ENCODE data around the gene SLC22A6.

DNA sequence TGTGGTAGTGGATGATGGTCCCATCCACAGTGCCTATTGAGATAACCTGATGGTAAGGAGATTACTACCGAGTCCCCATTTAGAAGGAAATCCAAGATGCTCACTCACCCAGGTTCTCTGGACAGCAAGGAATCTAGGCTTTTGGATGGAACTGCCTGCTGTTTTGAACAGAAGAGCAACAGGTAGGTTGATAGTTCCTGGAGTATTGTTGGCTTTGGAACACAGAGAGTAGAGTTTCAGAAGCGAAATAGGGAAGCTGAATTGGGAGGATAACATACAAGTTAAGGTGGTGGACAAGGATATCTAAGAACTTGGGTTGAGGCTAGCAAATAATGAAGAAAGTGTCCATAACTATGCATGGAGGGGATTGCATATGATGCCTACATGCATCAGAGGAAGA is 27.6 kb downstream of the SLC22A6 start:
- no peak for TF ChIP-seq EP300 (IDR thresholded peaks at IDR 0.05; ENCODE audit: borderline replicate concordance)
- no peak for TF ChIP-seq RAD21 (IDR thresholded peaks at IDR 0.05; ENCODE audit: low read depth)
- no peak for TF ChIP-seq NFIC (IDR thresholded peaks at IDR 0.05)
- TF ChIP-seq, protein P1, sequence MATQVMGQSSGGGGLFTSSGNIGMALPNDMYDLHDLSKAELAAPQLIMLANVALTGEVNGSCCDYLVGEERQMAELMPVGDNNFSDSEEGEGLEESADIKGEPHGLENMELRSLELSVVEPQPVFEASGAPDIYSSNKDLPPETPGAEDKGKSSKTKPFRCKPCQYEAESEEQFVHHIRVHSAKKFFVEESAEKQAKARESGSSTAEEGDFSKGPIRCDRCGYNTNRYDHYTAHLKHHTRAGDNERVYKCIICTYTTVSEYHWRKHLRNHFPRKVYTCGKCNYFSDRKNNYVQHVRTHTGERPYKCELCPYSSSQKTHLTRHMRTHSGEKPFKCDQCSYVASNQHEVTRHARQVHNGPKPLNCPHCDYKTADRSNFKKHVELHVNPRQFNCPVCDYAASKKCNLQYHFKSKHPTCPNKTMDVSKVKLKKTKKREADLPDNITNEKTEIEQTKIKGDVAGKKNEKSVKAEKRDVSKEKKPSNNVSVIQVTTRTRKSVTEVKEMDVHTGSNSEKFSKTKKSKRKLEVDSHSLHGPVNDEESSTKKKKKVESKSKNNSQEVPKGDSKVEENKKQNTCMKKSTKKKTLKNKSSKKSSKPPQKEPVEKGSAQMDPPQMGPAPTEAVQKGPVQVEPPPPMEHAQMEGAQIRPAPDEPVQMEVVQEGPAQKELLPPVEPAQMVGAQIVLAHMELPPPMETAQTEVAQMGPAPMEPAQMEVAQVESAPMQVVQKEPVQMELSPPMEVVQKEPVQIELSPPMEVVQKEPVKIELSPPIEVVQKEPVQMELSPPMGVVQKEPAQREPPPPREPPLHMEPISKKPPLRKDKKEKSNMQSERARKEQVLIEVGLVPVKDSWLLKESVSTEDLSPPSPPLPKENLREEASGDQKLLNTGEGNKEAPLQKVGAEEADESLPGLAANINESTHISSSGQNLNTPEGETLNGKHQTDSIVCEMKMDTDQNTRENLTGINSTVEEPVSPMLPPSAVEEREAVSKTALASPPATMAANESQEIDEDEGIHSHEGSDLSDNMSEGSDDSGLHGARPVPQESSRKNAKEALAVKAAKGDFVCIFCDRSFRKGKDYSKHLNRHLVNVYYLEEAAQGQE (IDR thresholded peaks at IDR 0.05; ENCODE audit: low read depth), result no peak
- TF ChIP-seq CREB1 (IDR thresholded peaks at IDR 0.05; ENCODE audit: low read depth), result no peak
